IMR-90 (cell line): ENCODE data around the gene FAM174C. TPM values are rescaled to one million over a fixed set of nuclear protein-coding genes. Genes with fewer than 3 reads are reported as not detected.

ENCODE experiments used
- ATAC-seq: fragments of 200-7000 bp; cut with Tn5 transposase; 2 replicates; pipeline ENCODE4 v1.9.1; 2020; ENCODE audit warnings: low read depth, mild to moderate bottlenecking, moderate library complexity
- BruUV-seq: library from RNA; stranded (reverse); fragments of 400-500 nt; replicated peaks from 2 replicates; lab custom pipeline; 2021; lab: Mats Ljungman, UMichigan
- CTCF ChIA-PET: fragments of 300-600 bp; formaldehyde crosslinking; extraction: SDS; loops from one replicate; lab custom pipeline; 2021; ENCODE audit warnings: antibody characterized with exemption; lab: Yijun Ruan, JAX
- POLR2A ChIA-PET: fragments of 300-600 bp; sonication (Branson Sonifier 250); formaldehyde crosslinking; loops from one replicate; lab custom pipeline; 2022; ENCODE audit warnings: antibody characterized with exemption; ENCODE audit not compliant: unreplicated experiment; lab: Charles Lee
- DNase-seq: peaks from one replicate; pipeline ENCODE4 v3.0.0; 2013
- H2AFZ ChIP-seq: replicated peaks from 2 replicates; pipeline ENCODE3; 2013; ENCODE audit warnings: low read length, mild to moderate bottlenecking; ENCODE audit not compliant: poor library complexity
- H2AK5ac ChIP-seq: 2 replicates; pipeline ENCODE4 v1.6.1; 2013; ENCODE audit warnings: low read depth, low read length, inconsistent platforms
- H2AK9ac ChIP-seq: replicated peaks from 2 replicates; pipeline ENCODE3; 2013; ENCODE audit warnings: mild to moderate bottlenecking, low read depth, low read length, moderate library complexity; ENCODE audit not compliant: poor library complexity
- H2BK120ac ChIP-seq: 2 replicates; pipeline ENCODE4 v1.6.1; 2013; ENCODE audit warnings: low read depth, low read length, inconsistent platforms
- H2BK15ac ChIP-seq: 3 replicates; pipeline ENCODE4 v1.6.1; 2013; ENCODE audit warnings: low read depth, low read length, inconsistent platforms
- H2BK20ac ChIP-seq: 2 replicates; pipeline ENCODE4 v1.6.1; 2013; ENCODE audit warnings: low read depth, mild to moderate bottlenecking, inconsistent platforms, low read length, moderate library complexity
- H2BK5ac ChIP-seq: 2 replicates; pipeline ENCODE4 v1.6.1; 2013; ENCODE audit warnings: mild to moderate bottlenecking, low read depth, low read length, inconsistent platforms; ENCODE audit not compliant: poor library complexity, severe bottlenecking
- H3K14ac ChIP-seq: replicated peaks from 2 replicates; pipeline ENCODE4 v1.6.1; 2013; ENCODE audit warnings: low read depth, low read length, inconsistent platforms
- H3K18ac ChIP-seq: 2 replicates; pipeline ENCODE4 v1.6.1; 2013; ENCODE audit warnings: low read depth, low read length, control low read depth
- H3K23ac ChIP-seq: 2 replicates; pipeline ENCODE4 v1.6.1; 2013; ENCODE audit warnings: low read depth, low read length, inconsistent platforms
- H3K27ac ChIP-seq: 2 replicates; pipeline ENCODE4 v1.5.1; 2013; ENCODE audit warnings: mild to moderate bottlenecking, control low read depth, low read length; ENCODE audit not compliant: insufficient read depth
- H3K27me3 ChIP-seq: 2 replicates; pipeline ENCODE4 v1.6.1; 2013; ENCODE audit warnings: low read length; ENCODE audit not compliant: control insufficient read depth, insufficient read depth
- H3K36me3 ChIP-seq: 2 replicates; pipeline ENCODE4 v1.6.1; 2013; ENCODE audit warnings: low read length, mixed read lengths; ENCODE audit not compliant: control insufficient read depth, insufficient read depth
- H3K4ac ChIP-seq: 2 replicates; pipeline ENCODE4 v1.6.1; 2013; ENCODE audit warnings: low read depth, low read length, inconsistent platforms
- H3K4me1 ChIP-seq: 2 replicates; pipeline ENCODE4 v1.6.1; 2013; ENCODE audit warnings: low read length, mixed read lengths; ENCODE audit not compliant: control insufficient read depth, insufficient read depth
- H3K4me2 ChIP-seq: 2 replicates; pipeline ENCODE4 v1.6.1; 2013; ENCODE audit warnings: low read depth, mild to moderate bottlenecking, control low read depth, low read length, moderate library complexity
- H3K4me3 ChIP-seq: 2 replicates; pipeline ENCODE4 v1.5.1; 2013; ENCODE audit warnings: low read depth, mild to moderate bottlenecking, control low read depth, low read length, moderate library complexity; ENCODE audit not compliant: insufficient read depth
- H3K56ac ChIP-seq: 2 replicates; pipeline ENCODE4 v1.6.1; 2013; ENCODE audit warnings: low read length, inconsistent platforms; ENCODE audit not compliant: insufficient read depth; ENCODE audit errors: extremely low read depth
- H3K79me1 ChIP-seq, 2 experiments: 2 replicates each; pipeline ENCODE4 v1.6.1; 2013; ENCODE audit warnings: low read length in 2 of 2, inconsistent platforms in 1 of 2, low read depth in 1 of 2
- H3K9ac ChIP-seq: 2 replicates; pipeline ENCODE4 v1.6.1; 2013; ENCODE audit warnings: low read depth, low read length, control low read depth
- H3K9me1 ChIP-seq: 2 replicates; pipeline ENCODE4 v1.6.1; 2013; ENCODE audit warnings: low read length, inconsistent platforms; ENCODE audit not compliant: insufficient read depth
- H3K9me3 ChIP-seq: 2 replicates; pipeline ENCODE4 v1.6.1; 2013; ENCODE audit warnings: low read length; ENCODE audit not compliant: control insufficient read depth, insufficient read depth
- H4K20me1 ChIP-seq: 2 replicates; pipeline ENCODE4 v1.6.1; 2013; ENCODE audit warnings: low read length, inconsistent platforms; ENCODE audit not compliant: insufficient read depth
- H4K5ac ChIP-seq: 2 replicates; pipeline ENCODE4 v1.6.1; 2013; ENCODE audit warnings: mild to moderate bottlenecking, low read depth, low read length, control low read depth
- H4K8ac ChIP-seq, 2 experiments: 2 replicates each; pipeline ENCODE4 v1.6.1; 2013; ENCODE audit warnings: low read depth in 2 of 2, low read length in 2 of 2, control low read depth in 1 of 2, inconsistent platforms in 1 of 2
- H4K91ac ChIP-seq: 2 replicates; pipeline ENCODE4 v1.6.1; 2013; ENCODE audit warnings: low read depth, low read length, inconsistent platforms; ENCODE audit not compliant: insufficient read depth
- CTCF ChIP-seq: conservative IDR thresholded peaks from 2 replicates; pipeline ENCODE4 v1.5.1; 2012; ENCODE audit warnings: mild to moderate bottlenecking, low read depth, low read length, improper control_type of control experiment
- MAZ ChIP-seq: IDR thresholded peaks from 2 replicates; pipeline ENCODE4 v1.6.1; 2012; ENCODE audit warnings: low read depth, mild to moderate bottlenecking, low read length, improper control_type of control experiment, moderate library complexity, borderline replicate concordance
- MXI1 ChIP-seq: IDR thresholded peaks from 2 replicates; pipeline ENCODE4 v1.6.1; 2012; ENCODE audit warnings: low read depth, mild to moderate bottlenecking, low read length, moderate library complexity, borderline replicate concordance
- NFE2L2 ChIP-seq: fragments of 150-350 bp; IDR thresholded peaks from 2 replicates; pipeline ENCODE4 v1.6.1; 2016; ENCODE audit warnings: low read depth, mild to moderate bottlenecking, low read length
- POLR2A ChIP-seq: IDR thresholded peaks from 2 replicates; pipeline ENCODE4 v1.6.1; 2012; ENCODE audit warnings: mild to moderate bottlenecking, low read depth, low read length
- RAD21 ChIP-seq: IDR thresholded peaks from 2 replicates; pipeline ENCODE4 v1.6.1; 2012; ENCODE audit warnings: low read length, improper control_type of control experiment
- USF2 ChIP-seq: fragments of 150-350 bp; IDR thresholded peaks from 2 replicates; pipeline ENCODE4 v1.6.1; 2017; ENCODE audit warnings: mild to moderate bottlenecking, antibody characterized with exemption, low read length, low read depth
- WGBS, 2 experiments: methylation state at CpG; one replicate each; pipeline versions ENCODE4 v1.1.5 to v1.1.7; 2013; ENCODE audit warnings: missing lambda C conversion rate in 2 of 2; ENCODE audit not compliant: insufficient read length in 1 of 2; ENCODE audit errors: extremely low coverage in 2 of 2; 5-methylcytosine and 5-hydroxymethylcytosine counted together
- dilution Hi-C: fragments of 300-500 bp; cut with HindIII; formaldehyde crosslinking; loops from one replicate; pipeline ENCODE4 v1.14.3; 2018; ENCODE audit warnings: low sequenced_read_pairs; ENCODE audit not compliant: unreplicated experiment
- in situ Hi-C: fragments of 300-500 bp; cut with MboI; formaldehyde crosslinking; loops from 3 replicates; pipeline ENCODE4 v1.14.3; 2019; ENCODE audit warnings: low sequenced_read_pairs, inconsistent platforms, mixed read lengths
- intact Hi-C: fragments of 100-400 bp; cut with micrococcal nuclease; formaldehyde crosslinking; loops from 2 replicates; pipeline ENCODE4 v1.10.0; 2022
- polyA plus RNA-seq, 3 experiments: library from polyadenylated mRNA; depleted of rRNA; stranded (reverse); fragments of >200 nt; gene quantifications; 2 replicates each; pipeline ENCODE4 v1.2.3, GENCODE V29; 2012; ENCODE audit warnings: low replicate concordance in 1 of 3
- total RNA-seq: library from RNA; depleted of rRNA; stranded (reverse); fragments of >200 nt; gene quantifications from 2 replicates; pipeline ENCODE4 v1.2.3, GENCODE V29; 2012

FAM174C gene
- total and polyA plus RNA-seq, 2 of the 4 experiments (the other 2 are of a cell fraction): 7.5 to 61.8 TPM

DNA sequence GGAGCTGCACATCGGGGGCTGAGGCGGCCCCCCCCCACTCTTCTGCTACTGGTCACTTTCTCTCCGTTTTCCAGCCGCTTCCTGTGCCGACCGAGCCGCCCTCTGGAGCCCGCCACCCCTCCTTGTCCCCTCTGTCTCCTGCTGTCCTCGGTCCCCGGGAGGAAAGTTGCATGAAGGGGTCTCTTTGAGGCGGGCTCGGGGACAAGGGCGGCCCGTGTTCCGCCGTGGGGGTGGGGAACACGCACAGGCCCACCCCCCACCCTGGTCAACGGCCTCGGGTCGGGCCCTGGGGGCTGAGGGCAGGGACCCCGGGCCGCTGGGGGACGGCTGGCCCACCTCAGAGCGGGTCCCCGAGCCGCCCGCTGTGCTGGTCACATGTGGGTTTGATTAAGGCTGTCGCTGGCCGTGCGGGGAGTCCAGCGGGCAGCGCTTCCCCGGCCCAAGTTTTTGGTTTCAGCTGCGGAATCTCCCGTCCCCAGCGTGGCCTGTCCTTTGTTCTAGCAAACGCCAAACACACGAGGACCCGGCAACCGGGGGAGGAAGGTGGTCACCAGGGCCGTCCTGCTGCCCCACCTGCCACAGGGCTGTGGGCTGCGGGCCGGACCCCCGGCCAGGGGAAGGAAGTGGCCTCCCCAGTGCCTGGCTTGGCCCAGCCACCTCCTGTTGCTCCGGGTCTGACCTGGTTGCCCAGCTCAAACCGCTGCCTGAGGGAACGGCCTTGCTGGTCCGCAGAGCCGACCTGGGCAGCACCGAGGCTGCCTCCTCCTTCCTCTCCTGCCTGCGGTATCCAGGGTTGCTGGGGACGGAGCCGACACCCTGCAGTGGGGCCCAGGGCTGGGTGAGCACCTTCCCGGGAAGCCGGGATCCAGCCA is 12.3 kb downstream of the FAM174C start:
- Histone ChIP-seq H2BK20ac (no peak overlapping the region), H3K9ac (no peak overlapping the region), H3K18ac (no peak overlapping the region), H3K9me3 (no peaks in the 10 kb centered on the region), H3K27me3 (peaks cover 51% of the 10 kb centered on the region), H3K36me3 (no peaks in the 10 kb centered on the region), H2BK15ac (no peak overlapping the region), H3K23ac (no peak overlapping the region), H4K5ac (no peak overlapping the region), H3K79me1 (no peaks in the 10 kb centered on the region), H2AFZ (no peak overlapping the region), H4K8ac (no peak overlapping the region), H3K56ac (no peak overlapping the region), H4K20me1 (0 out of 2 replicates have a peak, but pooled peaks cover 5% of the 10 kb centered on the region), H2AK5ac (no peak overlapping the region), H3K4me2 (no peak overlapping the region), H2AK9ac (no peak overlapping the region), H3K27ac (no peak overlapping the region), H2BK120ac (no peak overlapping the region), H3K14ac (no peak overlapping the region), H3K4me3 (no peak overlapping the region), H3K4me1 (no peaks in the 10 kb centered on the region), H2BK5ac (no peak overlapping the region), H4K91ac (no peak overlapping the region), H3K4ac (no peak overlapping the region), H3K9me1 (no peaks in the 10 kb centered on the region)
- POLR2A ChIA-PET: no interaction called here
- in situ Hi-C loops: no loop called here
- CTCF ChIA-PET: no interaction called here
- no TSS peak for BruUV-seq
- intact Hi-C loops: no loop called here
- WGBS, 2 experiments: 38% methylated on average over 26 of the region's 55 CpGs; no CpG with 5 or more reads in 1 of the 2 experiments
- ATAC-seq (no peak), DNase-seq (no peak)
- no peak for TF ChIP-seq CTCF
- no peak for TF ChIP-seq USF2
- TF ChIP-seq MXI1: no peak
- no peak for TF ChIP-seq RAD21
- no peak for TF ChIP-seq NFE2L2
- no peak for TF ChIP-seq MAZ
- no peak for TF ChIP-seq POLR2A
- dilution Hi-C loops: no loop called here
